ENCODE data around the gene HBS1L. TPM values are rescaled to one million over a fixed set of nuclear protein-coding genes. Genes with fewer than 3 reads are reported as not detected.

HBS1L gene
- total and polyA plus RNA-seq, 9 donors = 25.4 to 68.1 (median 55.9) TPM

- Histone ChIP-seq H3K27me3 (no peaks in the 10 kb centered on the region), H3K4me1 (ENCODE audit: insufficient read depth) (peaks cover 1% of the 10 kb centered on the region), H3K4me3 (no peak overlapping the region), H3K9me3 (no peaks in the 10 kb centered on the region), H3K27ac (no peak overlapping the region), H3K36me3 (no peaks in the 10 kb centered on the region)
- no peak for DNase-seq
- WGBS, 3 donors = 95 to 96% (median 95%) methylated on average over 5 of the region's 5 CpGs
- intact Hi-C loops (cut with DNase I) = no loop called here
- TF ChIP-seq EP300 (IDR thresholded peaks at IDR 0.05) (no peak), CTCF (IDR thresholded peaks at IDR 0.05) (no peak), POLR2A (IDR thresholded peaks at IDR 0.05) (no peak)
Measured at GRCh38 chr6:134934793-134935485, 119.7 kb downstream of the HBS1L start.

- Histone ChIP-seq H3K27me3 (no peaks in the 10 kb centered on the region), H3K36me3 (no peaks in the 10 kb centered on the region), H3K4me1 (ENCODE audit: insufficient read depth) (peaks cover 2% of the 10 kb centered on the region), H3K27ac (no peak overlapping the region), H3K9me3 (no peaks in the 10 kb centered on the region), H3K4me3 (no peak overlapping the region)
- intact Hi-C loops (cut with DNase I) = no loop called here
- no peak for TF ChIP-seq POLR2A (IDR thresholded peaks at IDR 0.05)
- no peak for TF ChIP-seq EP300 (IDR thresholded peaks at IDR 0.05)
- TF ChIP-seq CTCF (IDR thresholded peaks at IDR 0.05) = no peak
- WGBS, 3 donors = 91 to 94% (median 91%) methylated on average over 11 of the region's 11 CpGs
- no peak for DNase-seq
Measured at GRCh38 chr6:134932535-134933470, 121.8 kb downstream of the HBS1L start.

- Histone ChIP-seq H3K4me1 (ENCODE audit: insufficient read depth) (peaks cover 3% of the 10 kb centered on the region), H3K4me3 (no peak overlapping the region), H3K27ac (no peak overlapping the region), H3K27me3 (no peaks in the 10 kb centered on the region), H3K9me3 (no peaks in the 10 kb centered on the region), H3K36me3 (no peaks in the 10 kb centered on the region)
- no peak for DNase-seq
- 71 to 73% (median 72%) methylated on average over 5 of the region's 5 CpGs for WGBS, 3 donors
- intact Hi-C loops (cut with DNase I) = no loop called here
- no peak for TF ChIP-seq POLR2A (IDR thresholded peaks at IDR 0.05)
- TF ChIP-seq CTCF (IDR thresholded peaks at IDR 0.05) = no peak
- no peak for TF ChIP-seq EP300 (IDR thresholded peaks at IDR 0.05)
Measured at GRCh38 chr6:134932098-134932497, 122.5 kb downstream of the HBS1L start.

GRCh38 chr6:134930463-134930862, 124.2 kb downstream of the HBS1L start:
- WGBS, 3 donors = 46 to 76% (median 57%) methylated on average over 6 of the region's 6 CpGs
- Histone ChIP-seq H3K9me3 (no peaks in the 10 kb centered on the region), H3K27ac (no peak overlapping the region), H3K4me1 (ENCODE audit: insufficient read depth) (peaks cover 3% of the 10 kb centered on the region), H3K27me3 (no peaks in the 10 kb centered on the region), H3K4me3 (no peak overlapping the region), H3K36me3 (no peaks in the 10 kb centered on the region)
- DNase-seq = no peak
- TF ChIP-seq EP300 (IDR thresholded peaks at IDR 0.05) (no peak), POLR2A (IDR thresholded peaks at IDR 0.05) (no peak), CTCF (IDR thresholded peaks at IDR 0.05) (no peak)
- intact Hi-C loops (cut with DNase I) = no loop called here

Data from ovary (tissue), 9 donors.